ENCODE data around the gene SNTG2. TPM values are rescaled to one million over a fixed set of nuclear protein-coding genes. Genes with fewer than 3 reads are reported as not detected.
"Not testable (repeated sequence)": the region's sequence is repeated elsewhere in the genome, so short reads cannot be mapped to it uniquely, and the experiment has no call there.

Gene SNTG2
- total RNA-seq, 1 experiment from 2014 or later = not detected

DNA sequence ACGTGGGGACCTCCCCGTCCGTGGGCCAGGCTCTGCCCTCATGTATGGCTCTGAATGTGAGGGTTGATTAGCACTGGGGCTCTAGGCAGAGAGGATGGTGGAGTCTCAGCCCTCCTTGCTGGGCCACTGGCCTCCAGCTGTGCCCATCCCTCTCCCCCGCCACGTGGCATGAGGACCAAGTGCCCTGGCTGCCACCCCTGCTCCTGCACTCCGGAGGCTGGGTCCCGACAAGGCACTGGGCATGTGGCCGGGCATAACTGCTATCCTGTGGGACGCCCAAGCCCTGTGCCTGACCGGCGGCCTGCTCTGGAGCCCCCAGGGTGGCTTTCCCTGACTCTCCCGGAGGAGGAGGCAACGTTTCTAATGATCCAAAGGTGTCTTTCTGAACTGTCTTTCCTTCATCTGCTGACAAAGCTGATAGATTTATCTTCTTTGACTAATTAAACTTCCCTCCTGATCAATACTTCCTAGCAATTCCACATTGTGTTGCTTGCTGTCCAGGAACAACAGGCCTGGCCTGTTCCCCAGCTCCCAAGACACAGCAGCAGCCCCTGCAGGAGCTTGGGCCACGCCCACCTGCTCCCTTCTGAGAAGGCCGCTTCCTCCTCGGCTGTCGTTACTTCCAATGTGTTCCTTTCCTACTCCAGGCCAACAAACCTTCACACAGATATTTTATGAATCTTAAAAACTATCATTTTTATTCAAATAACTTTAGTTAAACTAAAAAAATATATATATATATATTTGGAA is 132.0 kb downstream of the SNTG2 start:
- Histone ChIP-seq H3K36me3 (no peaks in the 10 kb centered on the region), H3K4me1 (no peaks in the 10 kb centered on the region), H3K9me3 (replicated peaks) (no peaks in the 10 kb centered on the region), H3K27me3 (no peaks in the 10 kb centered on the region), H3K27ac (no peak overlapping the region), H3K4me3 (no peak overlapping the region)
- DNase-seq = no peak

DNA sequence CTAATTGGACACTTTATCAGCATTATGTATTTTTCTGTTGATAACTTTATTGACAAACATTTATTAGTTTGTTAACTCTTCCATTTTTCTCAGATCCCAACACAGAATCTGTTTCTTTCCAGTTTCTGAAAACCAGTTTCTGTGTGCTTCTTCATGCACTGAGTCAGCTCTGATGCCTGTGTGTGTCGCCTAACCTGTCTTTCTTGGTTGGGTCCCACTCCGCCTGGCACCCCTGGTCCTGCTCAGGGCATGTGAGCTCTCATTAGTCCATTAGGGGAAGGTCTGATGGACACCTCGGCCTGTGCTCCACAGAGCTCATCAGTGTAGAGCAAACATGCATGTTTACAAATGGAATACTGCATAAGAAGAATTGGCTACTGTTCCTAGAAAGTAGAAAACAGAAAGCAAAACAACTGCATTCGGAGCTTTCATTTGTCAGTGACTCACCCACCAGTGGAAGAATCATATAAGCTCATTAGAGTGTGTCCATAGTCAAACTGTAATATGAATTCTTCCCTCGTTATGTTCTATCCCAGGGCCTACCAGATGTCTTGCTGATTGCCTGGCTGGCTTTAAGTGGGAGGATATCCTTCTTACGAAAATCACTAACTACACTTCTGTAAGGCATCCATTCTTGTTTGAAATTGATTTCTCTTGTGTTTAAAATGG is 137.7 kb downstream of the SNTG2 start:
- Histone ChIP-seq H3K4me1 (no peaks in the 10 kb centered on the region), H3K36me3 (no peaks in the 10 kb centered on the region), H3K4me3 (no peak overlapping the region), H3K27me3 (no peaks in the 10 kb centered on the region), H3K27ac (no peak overlapping the region), H3K9me3 (replicated peaks) (no peaks in the 10 kb centered on the region)
- DNase-seq = no peak

DNA sequence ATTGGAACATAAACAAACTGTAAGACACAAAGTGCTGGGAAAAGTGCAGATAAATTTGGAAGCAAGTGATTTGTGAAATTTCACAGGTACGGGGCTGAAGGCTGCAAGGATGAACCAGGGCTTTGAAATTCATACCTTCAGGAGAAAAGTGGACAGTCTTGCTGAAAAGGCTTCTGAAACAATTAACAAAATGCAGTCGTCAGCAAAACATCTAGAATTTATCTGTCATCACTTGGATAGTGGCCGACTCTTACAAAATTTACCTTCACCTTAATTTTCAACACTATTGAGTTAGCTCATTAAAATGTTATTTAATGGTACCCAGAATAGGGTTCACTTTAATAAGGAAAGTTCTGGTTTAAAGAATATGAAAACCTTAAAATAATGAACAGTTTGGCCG is 138.3 kb downstream of the SNTG2 start:
- DNase-seq = no peak
- H3K4me1 ChIP-seq = no peaks in the 10 kb centered on the region
- no peaks in the 10 kb centered on the region for H3K27me3 ChIP-seq
- H3K9me3 ChIP-seq (replicated peaks) = no peaks in the 10 kb centered on the region
- H3K4me3 ChIP-seq = no peak overlapping the region
- no peaks in the 10 kb centered on the region for H3K36me3 ChIP-seq
- no peak overlapping the region for H3K27ac ChIP-seq

DNA sequence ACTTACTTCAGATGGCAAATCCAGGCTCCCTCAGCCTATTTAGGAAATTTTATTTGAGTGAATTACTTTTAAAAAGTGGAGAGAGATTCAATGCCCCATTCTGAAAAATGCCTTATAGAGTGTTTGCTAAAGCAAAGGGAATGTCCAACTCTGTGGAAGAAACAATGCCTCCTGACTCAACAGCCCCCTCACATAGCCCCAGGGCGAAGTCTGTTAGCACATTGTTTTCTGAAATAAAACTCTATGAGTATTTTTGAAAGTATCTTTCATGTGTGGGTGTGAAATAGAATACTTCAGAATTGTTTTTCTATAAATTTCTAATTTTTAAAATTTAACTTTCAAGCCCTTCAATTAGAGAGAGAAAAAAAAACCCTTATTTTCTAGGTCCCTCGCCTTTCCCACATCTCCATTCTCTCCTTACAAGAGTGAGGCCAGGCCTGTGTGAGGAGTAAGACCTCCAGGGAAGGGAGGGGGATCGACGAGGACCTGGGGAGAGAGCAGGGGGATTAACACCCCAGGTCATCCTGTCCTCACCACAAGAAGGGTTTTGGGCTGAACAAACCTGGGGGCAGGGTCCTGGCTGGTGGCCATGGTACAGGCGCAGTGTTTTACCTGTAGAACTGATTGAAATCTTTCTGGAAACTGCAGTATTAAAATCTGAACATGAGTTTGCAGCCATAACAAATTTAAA is 141.4 kb downstream of the SNTG2 start:
- no peaks in the 10 kb centered on the region for H3K4me1 ChIP-seq
- H3K4me3 ChIP-seq = no peak overlapping the region
- no peaks in the 10 kb centered on the region for H3K9me3 ChIP-seq (replicated peaks)
- no peaks in the 10 kb centered on the region for H3K36me3 ChIP-seq
- H3K27me3 ChIP-seq = no peaks in the 10 kb centered on the region
- DNase-seq = no peak
- H3K27ac ChIP-seq = no peak overlapping the region

DNA sequence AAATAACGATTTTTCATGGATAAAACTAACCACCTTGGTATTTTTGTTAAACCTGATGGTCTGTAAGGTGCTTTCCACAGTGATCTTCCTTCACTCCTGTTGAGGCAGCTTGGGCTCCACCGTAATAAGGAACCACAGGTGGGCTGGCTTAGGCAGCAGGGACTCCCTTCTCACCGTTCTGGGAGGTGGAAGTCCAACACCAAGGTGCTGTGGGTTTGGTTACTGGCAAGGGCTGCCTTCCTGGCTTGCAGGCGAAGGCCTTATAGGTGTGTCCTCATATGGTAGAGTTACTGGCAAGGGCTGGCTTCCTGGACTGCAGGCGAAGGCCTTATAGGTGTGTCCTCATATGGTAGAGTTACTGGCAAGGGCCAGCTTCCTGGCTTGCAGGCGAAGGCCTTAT is 143.0 kb downstream of the SNTG2 start:
- not testable (repeated sequence) for H3K27me3 ChIP-seq, H3K4me3 ChIP-seq

DNA sequence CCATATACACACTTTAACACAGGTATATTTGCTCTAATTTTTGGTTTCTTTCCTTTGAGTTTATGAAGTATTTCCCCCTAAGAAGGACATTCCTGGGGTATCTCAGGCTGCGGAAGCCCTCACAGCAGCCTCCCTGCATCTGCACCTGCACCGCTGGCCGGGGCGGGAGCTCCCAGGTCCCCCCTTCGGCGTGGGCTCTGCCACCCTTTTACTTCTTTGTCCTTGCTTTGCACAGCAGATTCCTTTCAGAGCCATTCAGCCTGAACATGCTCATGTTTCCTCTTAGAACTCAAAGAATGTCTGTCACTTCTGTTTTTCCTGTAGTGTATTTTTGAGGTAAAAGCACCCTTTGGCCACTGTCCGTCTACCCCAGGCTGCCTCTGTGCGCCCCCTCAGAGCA is 146.5 kb downstream of the SNTG2 start:
- H3K4me1 ChIP-seq = no peaks in the 10 kb centered on the region
- H3K9me3 ChIP-seq (replicated peaks) = no peaks in the 10 kb centered on the region
- H3K27me3 ChIP-seq = no peaks in the 10 kb centered on the region
- no peak for DNase-seq
- no peaks in the 10 kb centered on the region for H3K36me3 ChIP-seq
- no peak overlapping the region for H3K27ac ChIP-seq
- H3K4me3 ChIP-seq = no peak overlapping the region

More for the DNA sequence above, 143.0 kb downstream of the SNTG2 start:
- DNase-seq; H3K4me1 ChIP-seq; H3K27ac ChIP-seq; H3K9me3 ChIP-seq (replicated peaks); H3K36me3 ChIP-seq: not testable (repeated sequence)

DNA sequence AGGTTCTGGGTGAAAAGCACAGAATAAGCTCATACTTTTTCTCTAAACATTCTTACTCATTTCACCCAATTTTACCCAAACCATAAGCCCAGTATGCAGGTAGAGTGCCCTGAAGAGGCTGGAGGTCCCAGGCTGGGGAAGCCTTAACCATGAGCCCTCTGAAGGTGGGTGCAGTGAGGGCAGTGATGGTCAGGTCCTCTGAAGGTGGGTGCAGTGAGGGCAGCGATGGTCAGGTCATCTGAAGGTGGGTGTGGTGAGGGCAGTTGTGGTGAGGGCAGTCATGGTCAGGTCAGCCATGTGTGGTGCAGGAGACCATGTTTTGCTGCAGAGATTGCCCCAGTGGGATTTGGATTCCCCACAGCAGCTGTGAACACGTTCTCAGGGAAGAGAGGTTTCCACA is 148.8 kb downstream of the SNTG2 start:
- H3K4me3 ChIP-seq = no peak overlapping the region
- no peaks in the 10 kb centered on the region for H3K9me3 ChIP-seq (replicated peaks)
- H3K4me1 ChIP-seq = no peaks in the 10 kb centered on the region
- no peak overlapping the region for H3K27ac ChIP-seq
- DNase-seq = no peak
- no peaks in the 10 kb centered on the region for H3K27me3 ChIP-seq
- H3K36me3 ChIP-seq = no peaks in the 10 kb centered on the region

DNA sequence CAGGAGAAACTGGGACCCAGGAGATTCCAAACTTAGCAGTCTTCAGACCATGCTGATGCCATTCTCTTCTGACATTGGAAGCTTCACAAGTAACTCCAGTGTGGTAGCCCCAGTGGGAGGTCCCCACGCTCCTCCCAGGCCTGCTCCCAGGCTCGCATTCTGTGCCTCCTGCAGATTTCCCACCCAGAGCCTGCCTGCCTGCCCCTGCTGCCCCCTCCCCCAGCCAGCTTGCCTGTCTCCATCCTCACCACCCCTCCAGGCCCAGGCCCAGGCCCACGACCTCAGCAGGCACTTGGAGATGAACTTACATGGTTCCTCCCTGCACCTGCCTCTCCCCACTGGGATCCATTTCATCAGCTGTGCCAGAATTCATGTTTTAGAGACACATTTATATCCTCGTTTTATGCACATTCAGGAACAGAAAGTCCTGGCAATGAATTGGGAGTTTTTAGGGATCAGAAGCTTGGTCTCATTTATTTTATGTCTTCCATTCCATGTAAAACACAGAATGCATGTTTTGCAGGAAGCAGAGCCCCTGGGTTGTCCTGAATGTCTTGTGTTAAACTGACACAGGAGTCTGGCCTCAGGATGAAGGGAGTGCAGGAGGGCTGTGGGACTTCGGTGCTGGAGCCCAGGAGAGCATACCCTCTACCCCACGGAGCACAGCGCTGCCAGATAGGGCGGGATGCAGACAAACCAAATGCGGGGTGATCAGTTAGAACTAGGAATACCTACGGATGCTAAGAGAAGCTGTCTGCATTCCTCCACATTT is 150.5 kb downstream of the SNTG2 start:
- Histone ChIP-seq H3K27me3 (no peaks in the 10 kb centered on the region), H3K27ac (no peak overlapping the region), H3K9me3 (replicated peaks) (no peaks in the 10 kb centered on the region), H3K36me3 (no peaks in the 10 kb centered on the region), H3K4me3 (no peak overlapping the region), H3K4me1 (no peaks in the 10 kb centered on the region)
- DNase-seq = no peak

DNA sequence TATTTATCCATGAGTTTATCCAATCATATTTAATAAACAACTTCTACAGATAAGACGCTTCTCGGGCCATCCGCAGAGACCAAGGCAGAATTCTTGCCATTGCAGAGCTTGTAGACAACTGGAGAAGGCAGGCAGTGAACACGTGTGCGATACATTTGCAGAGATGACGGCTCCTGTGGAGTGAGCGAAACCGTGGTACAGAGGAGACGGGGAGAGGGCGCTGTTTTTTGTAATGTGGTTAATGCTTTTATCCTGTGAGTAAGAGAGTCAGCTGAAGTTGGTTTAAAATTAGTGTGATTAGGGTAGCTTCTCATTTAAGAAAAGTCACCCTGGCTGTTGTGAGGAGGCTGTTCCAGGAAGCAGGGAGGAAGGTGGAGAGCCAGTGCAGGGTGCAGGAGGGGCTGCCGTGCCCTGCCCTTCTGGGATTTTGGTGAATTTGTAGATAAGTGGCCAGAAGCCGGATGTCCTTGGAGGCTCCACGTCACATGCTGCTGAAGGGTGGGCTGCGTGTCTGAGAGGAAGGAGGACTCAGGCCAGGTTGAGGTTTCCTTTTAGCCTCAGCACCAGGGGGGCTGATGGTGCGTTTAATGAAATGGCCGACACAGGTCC is 151.4 kb downstream of the SNTG2 start:
- Histone ChIP-seq H3K27me3 (no peaks in the 10 kb centered on the region), H3K27ac (no peak overlapping the region), H3K9me3 (replicated peaks) (no peaks in the 10 kb centered on the region), H3K36me3 (no peaks in the 10 kb centered on the region), H3K4me3 (no peak overlapping the region), H3K4me1 (no peaks in the 10 kb centered on the region)
- DNase-seq = no peak

DNA sequence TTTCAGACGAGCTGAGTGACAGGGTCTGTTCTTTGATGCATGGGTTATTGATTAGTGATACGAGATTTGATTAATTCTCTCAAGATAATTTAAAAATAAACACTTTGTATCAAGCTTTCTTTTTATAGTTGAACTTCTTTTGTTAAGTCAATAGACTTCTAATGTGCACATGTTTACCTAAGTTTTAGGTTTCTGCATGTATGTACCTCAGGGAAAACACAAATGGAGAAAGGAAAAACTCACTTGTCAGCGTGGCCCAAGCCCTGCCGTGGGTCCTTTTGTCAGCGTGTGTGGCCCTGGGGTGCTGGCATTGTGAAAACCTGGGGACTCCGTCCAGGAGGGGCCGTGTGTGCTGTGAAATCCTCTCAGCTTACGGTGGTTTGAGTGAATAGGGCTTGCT is 153.7 kb downstream of the SNTG2 start:
- DNase-seq = no peak
- Histone ChIP-seq H3K9me3 (replicated peaks) (no peaks in the 10 kb centered on the region), H3K36me3 (no peaks in the 10 kb centered on the region), H3K4me3 (no peak overlapping the region), H3K4me1 (no peaks in the 10 kb centered on the region), H3K27ac (no peak overlapping the region), H3K27me3 (no peaks in the 10 kb centered on the region)

DNA sequence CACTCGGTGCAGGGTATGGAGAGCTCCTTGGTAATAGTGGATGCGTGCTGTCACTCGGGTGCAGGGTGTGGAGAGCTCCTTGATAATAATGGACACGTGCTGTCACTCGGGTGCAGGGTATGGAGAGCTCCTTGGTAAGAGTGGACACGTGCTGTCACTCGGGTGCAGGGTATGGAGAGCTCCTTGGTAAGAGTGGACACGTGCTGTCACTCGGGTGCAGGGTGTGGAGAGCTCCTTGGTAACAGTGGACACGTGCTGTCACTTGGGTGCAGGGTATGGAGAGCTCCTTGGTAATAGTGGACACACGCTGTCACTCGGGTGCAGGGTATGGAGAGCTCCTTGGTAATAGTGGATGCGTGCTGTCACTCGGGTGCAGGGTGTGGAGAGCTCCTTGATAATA is 155.7 kb downstream of the SNTG2 start:
- H3K4me1 ChIP-seq; H3K27ac ChIP-seq; DNase-seq; H3K9me3 ChIP-seq (replicated peaks); H3K36me3 ChIP-seq; H3K4me3 ChIP-seq; H3K27me3 ChIP-seq: not testable (repeated sequence)

DNA sequence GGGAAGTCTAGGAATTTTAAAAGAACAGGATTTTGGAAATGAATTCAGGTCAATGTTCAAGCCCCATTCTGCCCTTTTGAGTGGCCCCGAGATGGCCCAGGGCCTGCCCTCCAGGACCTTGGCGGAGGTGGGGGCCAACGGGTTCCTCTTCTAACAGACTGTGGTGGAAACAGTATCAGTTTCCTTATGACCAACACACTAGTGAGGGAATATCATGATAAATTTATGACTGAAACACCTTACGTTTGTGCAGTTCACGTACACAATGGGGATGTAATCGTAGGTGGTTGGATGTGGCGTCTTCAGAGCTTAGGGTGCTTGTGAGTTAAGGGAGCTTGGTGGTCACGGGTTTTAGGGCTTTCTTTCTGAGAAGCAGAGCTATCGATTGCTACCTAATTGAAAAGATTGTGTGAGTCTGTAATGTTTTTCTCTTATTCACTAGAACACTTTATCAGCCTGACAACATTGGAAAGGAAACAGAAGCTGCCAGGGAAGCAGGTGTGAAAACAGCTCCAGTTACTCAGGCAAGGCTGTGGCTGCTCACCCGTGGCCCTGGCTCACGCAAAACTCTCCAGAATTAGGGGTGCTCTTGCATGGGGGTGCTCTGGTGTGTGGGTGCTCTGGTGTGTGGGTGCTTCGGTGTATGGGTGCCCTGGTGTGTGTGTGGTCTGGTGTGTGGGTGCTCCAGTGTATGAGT is 165.3 kb downstream of the SNTG2 start:
- Histone ChIP-seq H3K4me3 (no peak overlapping the region), H3K27ac (no peak overlapping the region), H3K27me3 (peaks cover 3% of the 10 kb centered on the region; the same call in 1 of the 2 replicates), H3K36me3 (no peaks in the 10 kb centered on the region), H3K4me1 (no peaks in the 10 kb centered on the region), H3K9me3 (replicated peaks) (no peaks in the 10 kb centered on the region)
- DNase-seq = no peak

DNA sequence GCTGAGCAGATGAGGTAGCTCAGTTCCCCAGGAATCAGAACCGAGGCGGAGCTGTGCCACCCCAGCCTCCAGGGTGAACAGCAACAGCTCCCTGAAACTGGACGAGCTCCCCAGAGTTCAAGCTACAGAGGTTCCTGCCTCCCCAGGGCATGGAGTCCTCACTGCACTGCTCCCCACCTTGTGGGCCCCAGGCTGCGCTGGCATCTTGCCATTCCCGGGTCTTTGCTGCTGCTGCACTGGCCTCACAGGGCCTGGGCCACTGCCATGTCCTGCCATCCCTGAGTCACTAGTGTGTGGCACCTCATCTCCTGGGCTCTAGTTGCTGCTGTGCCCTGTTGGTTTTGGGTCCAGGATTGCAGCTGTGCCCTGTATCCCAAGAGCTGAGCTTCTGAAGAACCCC is 166.9 kb downstream of the SNTG2 start:
- no peak for DNase-seq
- Histone ChIP-seq H3K36me3 (no peaks in the 10 kb centered on the region), H3K27ac (no peak overlapping the region), H3K4me3 (no peak overlapping the region), H3K4me1 (no peaks in the 10 kb centered on the region), H3K9me3 (replicated peaks) (no peaks in the 10 kb centered on the region), H3K27me3 (peaks cover 3% of the 10 kb centered on the region; the same call in 1 of the 2 replicates)

DNA sequence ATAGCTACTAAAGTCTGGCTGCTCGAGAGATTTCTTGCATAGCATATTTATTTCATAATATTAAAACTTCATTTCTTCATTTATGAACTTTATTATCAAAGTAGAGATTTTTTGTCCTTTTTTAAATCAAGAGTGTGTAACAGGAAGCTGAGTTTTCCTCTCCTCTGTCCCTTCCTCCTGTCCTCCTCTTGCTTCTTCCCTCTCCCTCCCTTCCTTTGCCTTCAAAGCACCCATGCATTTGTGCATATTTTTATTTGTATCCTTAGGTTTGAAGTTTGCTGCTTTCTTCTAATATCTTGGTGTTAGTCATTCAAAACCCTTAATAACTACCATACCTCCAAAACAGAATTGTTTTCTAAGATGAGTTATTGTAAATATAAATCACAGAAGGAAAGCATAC is 174.6 kb downstream of the SNTG2 start:
- no peak for DNase-seq
- Histone ChIP-seq H3K4me1 (no peaks in the 10 kb centered on the region), H3K4me3 (no peak overlapping the region), H3K27me3 (peaks cover 3% of the 10 kb centered on the region; the same call in 1 of the 2 replicates), H3K9me3 (replicated peaks) (no peaks in the 10 kb centered on the region), H3K27ac (no peak overlapping the region), H3K36me3 (no peaks in the 10 kb centered on the region)
